GM12878 (cell line): ENCODE results near the gene LIPK. TPM values are rescaled to one million over a fixed set of nuclear protein-coding genes. Genes with fewer than 3 reads are reported as not detected.

ENCODE experiments used
- ATAC-seq: fragments of 200-7000 bp; cut with Tn5 transposase; 3 replicates; pipeline ENCODE4 v1.9.1; 2020; ENCODE audit warnings: mild to moderate bottlenecking, moderate library complexity
- BruUV-seq: library from RNA; stranded (reverse); fragments of 400-500 nt; replicated peaks from 2 replicates; lab custom pipeline; 2021; lab: Mats Ljungman, UMichigan
- CTCF ChIA-PET: fragments of 300-600 bp; sonication (Branson Sonifier 250); formaldehyde crosslinking; extraction: SDS; loops from one replicate; lab custom pipeline; 2021; ENCODE audit warnings: inconsistent platforms; lab: Yijun Ruan, JAX
- POLR2A ChIA-PET: fragments of 350-600 bp; formaldehyde crosslinking; extraction: SDS; loops from one replicate; lab custom pipeline; 2021; ENCODE audit warnings: inconsistent platforms; lab: Charles Lee
- RAD21 ChIA-PET: fragments of 300-600 bp; sonication (Branson Sonifier 250); formaldehyde crosslinking; loops from one replicate; lab custom pipeline; 2023; ENCODE audit warnings: antibody characterized with exemption; ENCODE audit not compliant: unreplicated experiment; lab: Charles Lee
- SMC1A ChIA-PET: fragments of 300-600 bp; sonication (Branson Sonifier 250); formaldehyde crosslinking; loops from one replicate; lab custom pipeline; 2023; ENCODE audit not compliant: unreplicated experiment, uncharacterized antibody; lab: Charles Lee
- DNase-seq: peaks from one replicate; pipeline ENCODE4 v3.0.0-alpha.2; 2011; ENCODE audit warnings: low read depth, low spot score
- FAIRE-seq: peaks from 3 replicates; lab custom pipeline; 2011; peaks lifted over from hg19 to GRCh38; lab: Jason Lieb, UNC
- H2AFZ ChIP-seq: 2 replicates; pipeline ENCODE4 v1.6.0; 2011; ENCODE audit warnings: low read depth, low read length, control low read depth; ENCODE audit not compliant: control insufficient read depth
- H3K27ac ChIP-seq: 2 replicates; pipeline ENCODE4 v1.5.1; 2011; ENCODE audit warnings: control low read depth; ENCODE audit not compliant: control insufficient read depth, insufficient read depth
- H3K27me3 ChIP-seq, 2 experiments: replicated peaks in 1 of 2; 2 replicates each; pipeline versions ENCODE4 v1.6.0 to v1.6.1; 2011; ENCODE audit warnings: low read length in 1 of 2; ENCODE audit not compliant: control insufficient read depth in 2 of 2, insufficient read depth in 2 of 2
- H3K36me3 ChIP-seq, 2 experiments: 2 replicates each; pipeline ENCODE4 v1.5.1; 2011; ENCODE audit warnings: low read length in 1 of 2; ENCODE audit not compliant: control insufficient read depth in 2 of 2, insufficient read depth in 2 of 2
- H3K4me1 ChIP-seq: 2 replicates; pipeline ENCODE4 v1.6.1; 2011; ENCODE audit warnings: mild to moderate bottlenecking, low read length, moderate library complexity, mixed read lengths; ENCODE audit not compliant: control insufficient read depth, insufficient read depth
- H3K4me2 ChIP-seq: 2 replicates; pipeline ENCODE4 v1.6.0; 2011; ENCODE audit warnings: control low read depth; ENCODE audit not compliant: control insufficient read depth, insufficient read depth
- H3K4me3 ChIP-seq: fragments of 200-600 bp; sonication (generic); 2 replicates; pipeline ENCODE4 v1.5.1; 2016
- H3K79me2 ChIP-seq: 2 replicates; pipeline ENCODE4 v1.6.0; 2011; ENCODE audit warnings: low read length; ENCODE audit not compliant: control insufficient read depth, insufficient read depth
- H3K9ac ChIP-seq: 2 replicates; pipeline ENCODE4 v1.8.0; 2011; ENCODE audit warnings: low read length, control low read depth, mixed read lengths; ENCODE audit not compliant: control insufficient read depth, insufficient read depth
- H3K9me3 ChIP-seq: replicated peaks from 3 replicates; pipeline ENCODE4 v1.5.1; 2011; ENCODE audit warnings: mild to moderate bottlenecking, low read length; ENCODE audit not compliant: control insufficient read depth, insufficient read depth
- H4K20me1 ChIP-seq: 2 replicates; pipeline ENCODE4 v1.6.0; 2011; ENCODE audit not compliant: control insufficient read depth, insufficient read depth
- MEF2B ChIP-seq: fragments of 450-650 bp; IDR thresholded peaks from 2 replicates; pipeline ENCODE4 v1.6.1; 2018; ENCODE audit warnings: mild to moderate bottlenecking, moderate library complexity; ENCODE audit not compliant: partially characterized antibody, poor library complexity, severe bottlenecking
- NFYA ChIP-seq: IDR thresholded peaks from 2 replicates; pipeline ENCODE4 v1.6.1; 2011; ENCODE audit warnings: low read depth, mild to moderate bottlenecking, low read length, improper control_type of control experiment, borderline replicate concordance
- SIX5 ChIP-seq: IDR thresholded peaks from 2 replicates; pipeline ENCODE4 v1.6.1; 2011; ENCODE audit warnings: mild to moderate bottlenecking, low read depth, low read length, moderate library complexity; ENCODE audit not compliant: severe bottlenecking
- SPI1 ChIP-seq: IDR thresholded peaks from 2 replicates; pipeline ENCODE4 v1.6.1; 2011; ENCODE audit warnings: low read depth, mild to moderate bottlenecking, low read length, moderate library complexity, borderline replicate concordance; ENCODE audit not compliant: insufficient read depth
- SREBF2 ChIP-seq: IDR thresholded peaks from 2 replicates; pipeline ENCODE4 v1.6.1; 2012; ENCODE audit warnings: mild to moderate bottlenecking, low read length
- WGBS: methylation state at CpG from one replicate; pipeline ENCODE4 v1.1.6; 2016; ENCODE audit warnings: low lambda C conversion rate; ENCODE audit not compliant: insufficient replicate concordance, insufficient coverage; ENCODE audit errors: missing lambda C conversion rate; 5-methylcytosine and 5-hydroxymethylcytosine counted together
- in situ Hi-C: fragments of 300-500 bp; cut with MboI; formaldehyde crosslinking; loops from 9 replicates; pipeline ENCODE4 v1.14.3; 2018; ENCODE audit warnings: mixed read lengths
- intact Hi-C: fragments of 100-400 bp; cut with micrococcal nuclease; formaldehyde crosslinking; loops from one replicate; pipeline ENCODE4 v1.14.2; 2022; ENCODE audit not compliant: unreplicated experiment
- polyA plus RNA-seq, 11 experiments: library from polyadenylated mRNA; depleted of rRNA in 4 of 11; unstranded in 6 of 11; stranded (reverse) in 5 of 11; fragments of >200 nt; fragmentation: Nextera tagmentation in 4 of 11; fragmentation: Illumina TruSeq in 1 of 11; extraction: Ambion mirVana in 4 of 11; extraction: Trizol in 1 of 11; gene quantifications; 1 replicate in 1 of 11; 2 replicates in 10 of 11; pipeline versions ENCODE4 v1.2.1 to v1.2.3, GENCODE V29; 2011 to 2016; ENCODE audit warnings: inconsistent platforms in 2 of 11, missing spikeins in 2 of 11, low read depth in 1 of 11
- total RNA-seq, 4 experiments: library from RNA; depleted of rRNA in 3 of 4; stranded (reverse); fragments of >200 nt in 3 of 4; fragmentation: Illumina TruSeq in 1 of 4; extraction: Trizol in 1 of 4; gene quantifications; 2 replicates each; pipeline versions ENCODE4 v1.2.1 to v1.2.3, GENCODE V29; 2013 to 2021
- TF ChIP-seq, protein P1 (sequence below): IDR thresholded peaks from 2 replicates; pipeline ENCODE4 v1.6.1; 2011; ENCODE audit warnings: borderline replicate concordance, low read depth, mild to moderate bottlenecking, moderate library complexity, mixed read lengths, low read length; ENCODE audit not compliant: insufficient read depth; ENCODE audit errors: extremely low read length
- TF ChIP-seq, protein P2 (sequence below): fragments of 450-650 bp; formaldehyde crosslinking; IDR thresholded peaks from 2 replicates; pipeline ENCODE4 v1.4.0; 2022; ENCODE audit warnings: mild to moderate bottlenecking, moderate library complexity
- TF ChIP-seq, protein P3 (sequence below): IDR thresholded peaks from 2 replicates; pipeline ENCODE4 v1.6.1; 2011; ENCODE audit warnings: borderline replicate concordance, low read depth, mild to moderate bottlenecking, moderate library complexity, low read length; ENCODE audit not compliant: insufficient read depth, poor library complexity, severe bottlenecking

LIPK gene
- total and polyA plus RNA-seq, 10 of the 15 experiments (the other 5 are each of a cell fraction or from before 2014, with no cell fraction given) = not detected

DNA sequence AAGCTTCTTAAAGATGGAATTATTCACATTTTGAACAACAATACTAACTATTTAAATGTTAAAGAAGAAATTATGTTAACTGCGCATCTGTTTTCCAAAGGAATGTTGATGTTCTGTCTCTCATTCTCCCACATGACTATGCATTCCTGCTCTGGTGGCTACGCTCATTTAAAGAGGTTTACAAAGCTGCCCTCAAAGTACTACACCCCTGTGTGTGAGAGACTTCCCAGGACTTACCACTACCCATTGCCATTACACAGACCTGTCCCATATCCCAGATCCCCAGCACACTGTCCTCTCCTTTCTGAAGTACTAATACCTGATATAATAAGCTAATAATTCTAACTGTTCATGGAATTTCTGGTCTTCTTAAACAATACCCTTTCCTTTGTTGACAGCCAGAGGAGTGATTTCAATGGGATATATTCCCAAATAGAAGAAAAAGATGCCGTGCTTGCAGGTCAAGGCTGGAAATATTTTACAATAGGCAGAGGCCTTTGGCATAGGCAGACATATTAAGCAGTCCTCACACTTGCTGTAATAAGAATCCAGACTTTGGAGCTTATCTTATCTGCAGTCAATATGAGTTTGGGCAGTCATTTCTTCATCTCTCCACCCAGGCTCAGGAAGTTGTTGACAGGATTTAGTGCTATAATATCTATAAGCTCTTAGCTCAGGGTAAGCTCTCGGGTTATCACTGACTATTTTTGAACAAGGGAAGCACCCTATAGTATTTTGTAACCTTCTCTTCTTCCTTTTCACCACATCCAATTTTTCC is 29.6 kb upstream of the LIPK start:
- H3K36me3 ChIP-seq = no peaks in the 10 kb centered on the region
- intact Hi-C loops = no loop called here
- no peaks in the 10 kb centered on the region for H3K79me2 ChIP-seq
- ChIA-PET POLR2A (no interaction called here), RAD21 (no interaction called here), CTCF (interaction anchor here (0.6 to 2.0 kb wide), 2 partner anchors 11 to 134 kb away, joined by 3 to 7 read pairs; no protein-coding TSS in a partner anchor), SMC1A (interaction anchor here (0.6 to 0.9 kb wide), 2 partner anchors 11 to 255 kb away, joined by 3 to 7 read pairs; no protein-coding TSS in a partner anchor)
- no peak for TF ChIP-seq SPI1
- no peak overlapping the region for H3K4me3 ChIP-seq
- H3K27ac ChIP-seq = no peak overlapping the region
- H3K9ac ChIP-seq = no peak overlapping the region
- FAIRE-seq (no peak), DNase-seq (no peak), ATAC-seq (no peak)
- 68% methylated on average over 4 of the region's 4 CpGs for WGBS
- H3K4me2 ChIP-seq = no peak overlapping the region
- H3K4me1 ChIP-seq = no peaks in the 10 kb centered on the region
- BruUV-seq = no TSS peak
- H2AFZ ChIP-seq = no peak overlapping the region
- H3K27me3 ChIP-seq = no peaks in the 10 kb centered on the region
- H4K20me1 ChIP-seq = no peaks in the 10 kb centered on the region
- H3K9me3 ChIP-seq = no peaks in the 10 kb centered on the region
- in situ Hi-C loops = no loop called here

DNA sequence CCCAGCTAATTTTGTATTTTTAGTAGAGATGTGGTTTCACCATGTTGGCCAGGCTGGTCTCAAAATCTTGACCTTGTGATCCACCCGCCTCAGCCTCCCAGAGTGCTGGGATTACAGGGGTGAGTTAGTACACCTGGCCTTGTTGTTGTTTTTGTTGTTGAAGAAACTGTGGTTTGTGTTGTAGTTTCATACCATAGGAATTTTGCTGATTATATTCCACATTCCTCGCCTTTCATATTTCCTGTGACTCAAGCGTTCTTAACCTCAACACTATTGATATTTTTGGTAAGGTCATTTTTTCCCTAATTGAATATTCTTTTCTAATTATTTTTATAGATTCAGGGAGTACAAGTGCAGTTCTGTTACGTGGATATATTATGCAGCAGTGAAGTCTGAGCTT is 25.1 kb upstream of the LIPK start:
- ChIA-PET POLR2A (no interaction called here), SMC1A (no interaction called here), CTCF (interaction anchor here (1.1 kb wide), 1 partner anchor 48 kb away, joined by 4 read pairs; no protein-coding TSS in a partner anchor), RAD21 (no interaction called here)
- Histone ChIP-seq H3K27me3 (no peaks in the 10 kb centered on the region), H3K36me3 (no peaks in the 10 kb centered on the region), H4K20me1 (no peaks in the 10 kb centered on the region), H3K79me2 (no peaks in the 10 kb centered on the region), H3K27ac (no peak overlapping the region), H3K9me3 (no peaks in the 10 kb centered on the region), H3K4me1 (no peaks in the 10 kb centered on the region), H2AFZ (no peak overlapping the region), H3K9ac (no peak overlapping the region), H3K4me2 (no peak overlapping the region), H3K4me3 (no peak overlapping the region)
- DNase-seq (no peak), FAIRE-seq (no peak), ATAC-seq (no peak)
- in situ Hi-C loops (no loop called here), intact Hi-C loops (no loop called here)
- BruUV-seq = no TSS peak
- TF ChIP-seq, protein P1, sequence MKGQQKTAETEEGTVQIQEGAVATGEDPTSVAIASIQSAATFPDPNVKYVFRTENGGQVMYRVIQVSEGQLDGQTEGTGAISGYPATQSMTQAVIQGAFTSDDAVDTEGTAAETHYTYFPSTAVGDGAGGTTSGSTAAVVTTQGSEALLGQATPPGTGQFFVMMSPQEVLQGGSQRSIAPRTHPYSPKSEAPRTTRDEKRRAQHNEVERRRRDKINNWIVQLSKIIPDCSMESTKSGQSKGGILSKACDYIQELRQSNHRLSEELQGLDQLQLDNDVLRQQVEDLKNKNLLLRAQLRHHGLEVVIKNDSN = no peak
- no peak for TF ChIP-seq MEF2B
- TF ChIP-seq NFYA = no peak
- TF ChIP-seq, protein P2, sequence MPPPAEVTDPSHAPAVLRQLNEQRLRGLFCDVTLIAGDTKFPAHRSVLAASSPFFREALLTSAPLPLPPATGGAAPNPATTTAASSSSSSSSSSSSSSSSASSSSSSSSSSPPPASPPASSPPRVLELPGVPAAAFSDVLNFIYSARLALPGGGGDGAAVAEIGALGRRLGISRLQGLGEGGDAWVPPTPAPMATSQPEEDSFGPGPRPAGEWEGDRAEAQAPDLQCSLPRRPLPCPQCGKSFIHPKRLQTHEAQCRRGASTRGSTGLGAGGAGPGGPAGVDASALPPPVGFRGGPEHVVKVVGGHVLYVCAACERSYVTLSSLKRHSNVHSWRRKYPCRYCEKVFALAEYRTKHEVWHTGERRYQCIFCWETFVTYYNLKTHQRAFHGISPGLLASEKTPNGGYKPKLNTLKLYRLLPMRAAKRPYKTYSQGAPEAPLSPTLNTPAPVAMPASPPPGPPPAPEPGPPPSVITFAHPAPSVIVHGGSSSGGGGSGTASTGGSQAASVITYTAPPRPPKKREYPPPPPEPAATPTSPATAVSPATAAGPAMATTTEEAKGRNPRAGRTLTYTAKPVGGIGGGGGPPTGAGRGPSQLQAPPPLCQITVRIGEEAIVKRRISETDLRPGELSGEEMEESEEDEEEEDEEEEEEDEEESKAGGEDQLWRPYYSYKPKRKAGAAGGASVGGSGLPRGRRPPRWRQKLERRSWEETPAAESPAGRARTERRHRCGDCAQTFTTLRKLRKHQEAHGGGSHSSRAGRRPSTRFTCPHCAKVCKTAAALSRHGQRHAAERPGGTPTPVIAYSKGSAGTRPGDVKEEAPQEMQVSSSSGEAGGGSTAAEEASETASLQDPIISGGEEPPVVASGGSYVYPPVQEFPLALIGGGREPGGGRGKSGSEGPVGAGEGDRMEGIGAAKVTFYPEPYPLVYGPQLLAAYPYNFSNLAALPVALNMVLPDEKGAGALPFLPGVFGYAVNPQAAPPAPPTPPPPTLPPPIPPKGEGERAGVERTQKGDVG (CRISPR knock-in tag) = no peak
- TF ChIP-seq SIX5 = no peak
- TF ChIP-seq, protein P3, sequence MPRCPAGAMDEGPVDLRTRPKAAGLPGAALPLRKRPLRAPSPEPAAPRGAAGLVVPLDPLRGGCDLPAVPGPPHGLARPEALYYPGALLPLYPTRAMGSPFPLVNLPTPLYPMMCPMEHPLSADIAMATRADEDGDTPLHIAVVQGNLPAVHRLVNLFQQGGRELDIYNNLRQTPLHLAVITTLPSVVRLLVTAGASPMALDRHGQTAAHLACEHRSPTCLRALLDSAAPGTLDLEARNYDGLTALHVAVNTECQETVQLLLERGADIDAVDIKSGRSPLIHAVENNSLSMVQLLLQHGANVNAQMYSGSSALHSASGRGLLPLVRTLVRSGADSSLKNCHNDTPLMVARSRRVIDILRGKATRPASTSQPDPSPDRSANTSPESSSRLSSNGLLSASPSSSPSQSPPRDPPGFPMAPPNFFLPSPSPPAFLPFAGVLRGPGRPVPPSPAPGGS = no peak
- no peak for TF ChIP-seq SREBF2
- 71% methylated on average over 4 of the region's 4 CpGs for WGBS
